K562 treated with DMSO at 1 percent for 48 hours (cell line): ENCODE measurements around the gene PNMA3. TPM values are rescaled to one million over a fixed set of nuclear protein-coding genes. Genes with fewer than 3 reads are reported as not detected.

Experiments used
- total RNA-seq: library from RNA; unstranded; fragments of 300-600 nt; gene quantifications from 2 replicates; pipeline ENCODE4 v1.2.3, GENCODE V29; 2022; ENCODE audit warnings: low replicate concordance; ENCODE audit errors: extremely low read depth

The PNMA3 gene, protein sequence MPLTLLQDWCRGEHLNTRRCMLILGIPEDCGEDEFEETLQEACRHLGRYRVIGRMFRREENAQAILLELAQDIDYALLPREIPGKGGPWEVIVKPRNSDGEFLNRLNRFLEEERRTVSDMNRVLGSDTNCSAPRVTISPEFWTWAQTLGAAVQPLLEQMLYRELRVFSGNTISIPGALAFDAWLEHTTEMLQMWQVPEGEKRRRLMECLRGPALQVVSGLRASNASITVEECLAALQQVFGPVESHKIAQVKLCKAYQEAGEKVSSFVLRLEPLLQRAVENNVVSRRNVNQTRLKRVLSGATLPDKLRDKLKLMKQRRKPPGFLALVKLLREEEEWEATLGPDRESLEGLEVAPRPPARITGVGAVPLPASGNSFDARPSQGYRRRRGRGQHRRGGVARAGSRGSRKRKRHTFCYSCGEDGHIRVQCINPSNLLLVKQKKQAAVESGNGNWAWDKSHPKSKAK
- not detected in 2 replicates for total RNA-seq

DNA sequence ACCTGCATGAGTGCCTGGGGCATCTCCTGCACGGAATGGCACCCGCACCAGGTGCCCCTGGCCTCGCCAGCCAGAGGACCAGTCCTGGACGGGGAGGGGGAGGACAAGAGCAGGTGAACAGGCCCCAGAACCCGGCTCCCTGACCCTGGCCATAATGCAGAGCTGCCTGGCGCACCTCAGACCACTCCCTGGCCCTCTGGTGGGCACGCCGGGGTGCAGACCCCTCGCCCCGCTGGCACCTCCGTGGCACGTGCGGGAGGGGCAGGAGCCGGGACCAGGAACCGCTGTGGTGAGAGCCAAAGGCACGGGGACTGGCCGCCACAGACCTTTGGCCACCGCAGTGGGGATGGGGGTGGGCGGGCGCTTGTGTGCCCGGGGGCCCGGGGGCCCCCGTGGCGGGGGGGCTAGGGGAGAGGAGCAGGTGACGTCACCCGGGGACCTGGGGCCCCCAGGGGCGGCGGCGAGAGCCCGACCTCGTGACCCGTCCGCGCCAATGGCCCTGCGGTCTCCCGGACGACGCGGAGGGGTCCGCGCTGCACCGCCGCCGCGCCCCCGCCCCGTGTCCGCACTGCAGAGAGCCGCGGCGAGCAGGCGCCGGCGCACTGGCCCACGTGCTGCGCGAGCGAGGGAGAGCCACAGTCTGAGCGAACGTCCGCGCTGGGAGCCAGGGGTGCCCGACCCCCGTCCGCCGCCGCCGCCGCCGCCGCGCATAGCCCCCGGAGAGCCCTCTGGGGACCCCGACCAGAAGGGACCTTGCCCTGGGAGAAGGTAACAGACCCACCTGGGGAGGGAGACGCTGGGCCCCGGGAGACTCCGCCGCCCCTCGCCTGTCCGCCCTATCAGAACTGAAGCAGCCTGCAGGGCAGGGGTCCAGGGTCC, at the start of gene PNMA3:
TSS of gene PNMA3 (plus strand) at position 600 of the 879 bp plus-strand sequence. CDS start 586 bp downstream, outside the sequence.

DNA sequence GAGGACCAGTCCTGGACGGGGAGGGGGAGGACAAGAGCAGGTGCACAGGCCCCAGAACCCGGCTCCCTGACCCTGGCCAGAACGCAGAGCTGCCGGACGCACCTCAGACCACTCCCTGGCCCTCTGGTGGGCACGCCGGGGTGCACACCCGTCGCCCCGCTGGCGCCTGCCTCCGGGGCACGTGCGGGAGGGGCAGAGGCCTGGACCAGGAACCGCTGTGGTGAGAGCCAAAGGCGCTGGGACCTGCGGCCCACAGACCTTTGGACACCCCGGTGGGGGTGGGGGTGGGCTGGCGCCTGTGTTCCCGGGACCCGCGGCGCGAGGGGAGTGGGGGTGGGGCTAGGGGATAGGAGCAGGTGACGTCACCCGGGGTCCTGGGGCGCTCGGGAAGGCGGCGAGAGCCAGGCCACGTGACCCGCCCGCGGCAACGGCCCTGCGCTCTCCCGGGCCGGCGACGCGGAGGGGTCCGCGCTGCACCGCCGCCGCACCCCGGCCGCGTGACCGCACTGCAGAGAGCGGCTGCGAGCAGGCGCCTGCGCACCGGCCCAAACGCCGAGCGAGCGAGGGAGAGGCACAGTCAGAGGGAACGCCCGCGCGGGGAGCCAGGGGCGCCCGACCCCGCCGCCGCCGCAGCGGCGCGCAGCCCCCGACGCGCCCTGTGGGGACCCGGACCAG, 15.8 kb downstream of the PNMA3 start, which contains the start of gene PNMA6A:
TSS of gene PNMA6A (plus strand) at position 546 of the 675 bp plus-strand sequence. CDS start 609 bp downstream, outside the sequence.

Other genes starting within 250 kb of the PNMA3 start
- not detected in 2 replicates for gene CETN2, start 225.7 kb upstream of the PNMA3 start, total RNA-seq
- gene NSDHL, start 225.4 kb upstream of the PNMA3 start, total RNA-seq, result not detected in 2 replicates
- gene ZNF185, start 158.4 kb upstream of the PNMA3 start, total RNA-seq, result not detected in 2 replicates
- not detected in 2 replicates for gene PNMA5, start 62.4 kb upstream of the PNMA3 start, total RNA-seq
- gene PNMA6A, start 16.0 kb downstream of the PNMA3 start, total RNA-seq, result not detected in 2 replicates
- gene MAGEA1, start 122.8 kb downstream of the PNMA3 start, total RNA-seq, result not detected in 2 replicates